22Rv1 (cell line): ENCODE measurements around the gene CCDC102B.

Experiments used
- ZFX ChIP-seq: fragments of 450-650 bp; IDR thresholded peaks from 2 replicates; pipeline ENCODE4 v1.6.1; 2017; ENCODE audit warnings: antibody characterized with exemption, borderline replicate concordance
- TF ChIP-seq, protein P1 (sequence below): fragments of 450-650 bp; IDR thresholded peaks from 2 replicates; pipeline ENCODE4 v1.5.1; 2017; ENCODE audit warnings: mild to moderate bottlenecking

DNA sequence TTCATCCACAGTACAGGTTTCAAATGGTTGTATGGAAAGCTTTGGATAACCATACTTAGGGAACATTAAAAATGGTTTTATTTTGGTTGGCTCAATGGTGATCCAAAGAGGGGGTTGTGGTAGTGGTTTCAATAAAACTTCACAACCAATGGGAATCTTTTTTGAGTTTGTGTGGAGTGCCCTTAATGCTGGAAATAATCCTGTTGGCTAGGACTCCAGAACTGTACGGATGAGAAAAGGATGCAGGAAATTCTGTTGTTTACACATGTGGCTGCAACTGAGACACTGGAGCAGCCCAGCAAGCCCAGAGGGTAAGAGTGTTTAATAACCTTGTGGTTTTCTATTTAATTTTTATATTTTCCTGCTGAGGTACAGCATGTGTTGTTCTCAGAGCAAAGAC, at the start of gene CCDC102B:
- TF ChIP-seq, protein P1, sequence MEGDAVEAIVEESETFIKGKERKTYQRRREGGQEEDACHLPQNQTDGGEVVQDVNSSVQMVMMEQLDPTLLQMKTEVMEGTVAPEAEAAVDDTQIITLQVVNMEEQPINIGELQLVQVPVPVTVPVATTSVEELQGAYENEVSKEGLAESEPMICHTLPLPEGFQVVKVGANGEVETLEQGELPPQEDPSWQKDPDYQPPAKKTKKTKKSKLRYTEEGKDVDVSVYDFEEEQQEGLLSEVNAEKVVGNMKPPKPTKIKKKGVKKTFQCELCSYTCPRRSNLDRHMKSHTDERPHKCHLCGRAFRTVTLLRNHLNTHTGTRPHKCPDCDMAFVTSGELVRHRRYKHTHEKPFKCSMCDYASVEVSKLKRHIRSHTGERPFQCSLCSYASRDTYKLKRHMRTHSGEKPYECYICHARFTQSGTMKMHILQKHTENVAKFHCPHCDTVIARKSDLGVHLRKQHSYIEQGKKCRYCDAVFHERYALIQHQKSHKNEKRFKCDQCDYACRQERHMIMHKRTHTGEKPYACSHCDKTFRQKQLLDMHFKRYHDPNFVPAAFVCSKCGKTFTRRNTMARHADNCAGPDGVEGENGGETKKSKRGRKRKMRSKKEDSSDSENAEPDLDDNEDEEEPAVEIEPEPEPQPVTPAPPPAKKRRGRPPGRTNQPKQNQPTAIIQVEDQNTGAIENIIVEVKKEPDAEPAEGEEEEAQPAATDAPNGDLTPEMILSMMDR: no peak
- no peak for TF ChIP-seq ZFX
